ENCODE data around the gene TSPAN15. TPM values are rescaled to one million over a fixed set of nuclear protein-coding genes. Genes with fewer than 3 reads are reported as not detected.

The TSPAN15 gene
- total and polyA plus RNA-seq, 2 donors (not counting 1 experiment from before 2014, with no cell fraction given): 0.56 to 2.6 TPM

DNA sequence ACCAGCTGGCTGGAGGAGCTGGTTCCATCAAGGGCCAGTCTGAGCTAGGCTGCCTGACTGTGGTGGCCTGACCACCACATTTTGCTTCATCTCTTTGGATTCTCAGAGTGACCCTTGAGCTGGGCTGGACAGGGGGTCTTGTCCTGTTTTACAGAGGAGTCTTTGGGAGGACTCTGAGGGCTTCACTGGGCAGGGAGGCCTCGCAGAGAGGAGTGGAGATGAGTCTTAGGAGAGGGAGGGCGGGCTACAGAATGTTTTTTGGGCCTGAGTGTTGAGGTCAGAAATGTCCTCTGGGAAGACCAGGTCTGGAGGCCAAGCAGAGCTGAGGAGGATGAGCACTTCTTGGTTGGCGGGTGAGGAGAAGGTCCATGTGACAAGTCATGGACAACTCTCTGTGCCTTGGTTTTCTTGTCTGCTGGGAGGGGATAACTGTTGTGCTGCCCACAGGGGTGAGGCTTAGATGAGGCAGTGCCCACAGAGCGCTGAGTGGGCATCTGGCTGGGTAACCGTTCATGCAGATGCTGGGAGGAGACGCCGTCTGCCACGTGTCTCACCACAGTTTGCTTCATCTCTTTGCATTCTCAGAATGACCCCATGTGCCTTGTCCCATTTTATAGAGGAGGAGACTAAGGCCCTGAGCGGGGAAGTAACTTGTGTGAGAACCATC, 9.4 kb downstream of the TSPAN15 start:
- TF ChIP-seq, protein P1, sequence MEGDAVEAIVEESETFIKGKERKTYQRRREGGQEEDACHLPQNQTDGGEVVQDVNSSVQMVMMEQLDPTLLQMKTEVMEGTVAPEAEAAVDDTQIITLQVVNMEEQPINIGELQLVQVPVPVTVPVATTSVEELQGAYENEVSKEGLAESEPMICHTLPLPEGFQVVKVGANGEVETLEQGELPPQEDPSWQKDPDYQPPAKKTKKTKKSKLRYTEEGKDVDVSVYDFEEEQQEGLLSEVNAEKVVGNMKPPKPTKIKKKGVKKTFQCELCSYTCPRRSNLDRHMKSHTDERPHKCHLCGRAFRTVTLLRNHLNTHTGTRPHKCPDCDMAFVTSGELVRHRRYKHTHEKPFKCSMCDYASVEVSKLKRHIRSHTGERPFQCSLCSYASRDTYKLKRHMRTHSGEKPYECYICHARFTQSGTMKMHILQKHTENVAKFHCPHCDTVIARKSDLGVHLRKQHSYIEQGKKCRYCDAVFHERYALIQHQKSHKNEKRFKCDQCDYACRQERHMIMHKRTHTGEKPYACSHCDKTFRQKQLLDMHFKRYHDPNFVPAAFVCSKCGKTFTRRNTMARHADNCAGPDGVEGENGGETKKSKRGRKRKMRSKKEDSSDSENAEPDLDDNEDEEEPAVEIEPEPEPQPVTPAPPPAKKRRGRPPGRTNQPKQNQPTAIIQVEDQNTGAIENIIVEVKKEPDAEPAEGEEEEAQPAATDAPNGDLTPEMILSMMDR (conservative IDR thresholded peaks at IDR 0.05 in 1 of 2, IDR thresholded peaks at IDR 0.05 in 1 of 2; ENCODE audit: low read depth in 1 of 2, low read length in 2 of 2): no peak
- TF ChIP-seq EZH2 (IDR thresholded peaks at IDR 0.05; ENCODE audit: low read length, missing control alignments): no peak
- H3K4me1 ChIP-seq (ENCODE audit: control insufficient read depth, extremely low read depth, insufficient read depth, low read length): no peaks in the 10 kb centered on the region
- no peak overlapping the region for H3K9ac ChIP-seq (ENCODE audit: insufficient read depth, low read length)
- H3K4me2 ChIP-seq (ENCODE audit: extremely low read depth, insufficient read depth, low read length): no peak overlapping the region
- H3K27me3 ChIP-seq (ENCODE audit: control insufficient read depth, insufficient read depth, low read length): no peaks in the 10 kb centered on the region
- H3K27ac ChIP-seq (ENCODE audit: insufficient read depth, low read length): no peak overlapping the region
- no peak for DNase-seq (ENCODE audit: low read depth in 2 of 2)
- no peaks in the 10 kb centered on the region for H3K9me3 ChIP-seq (ENCODE audit: control insufficient read depth, insufficient read depth, low read depth, low read length)
- H4K20me1 ChIP-seq (ENCODE audit: control insufficient read depth, extremely low read depth, insufficient read depth, low read length): no peaks in the 10 kb centered on the region
- H3K79me2 ChIP-seq (ENCODE audit: control insufficient read depth, insufficient read depth, low read length): no peaks in the 10 kb centered on the region
- H2AFZ ChIP-seq (ENCODE audit: low read length): no peak overlapping the region
- H3K4me3 ChIP-seq (replicated peaks in 1 of 4; ENCODE audit: control extremely low read depth in 1 of 4, insufficient read depth in 1 of 4, low read depth in 3 of 4, low read length in 4 of 4): no peak overlapping the region
- no peaks in the 10 kb centered on the region for H3K36me3 ChIP-seq (ENCODE audit: control insufficient read depth, insufficient read depth, low read length)

DNA sequence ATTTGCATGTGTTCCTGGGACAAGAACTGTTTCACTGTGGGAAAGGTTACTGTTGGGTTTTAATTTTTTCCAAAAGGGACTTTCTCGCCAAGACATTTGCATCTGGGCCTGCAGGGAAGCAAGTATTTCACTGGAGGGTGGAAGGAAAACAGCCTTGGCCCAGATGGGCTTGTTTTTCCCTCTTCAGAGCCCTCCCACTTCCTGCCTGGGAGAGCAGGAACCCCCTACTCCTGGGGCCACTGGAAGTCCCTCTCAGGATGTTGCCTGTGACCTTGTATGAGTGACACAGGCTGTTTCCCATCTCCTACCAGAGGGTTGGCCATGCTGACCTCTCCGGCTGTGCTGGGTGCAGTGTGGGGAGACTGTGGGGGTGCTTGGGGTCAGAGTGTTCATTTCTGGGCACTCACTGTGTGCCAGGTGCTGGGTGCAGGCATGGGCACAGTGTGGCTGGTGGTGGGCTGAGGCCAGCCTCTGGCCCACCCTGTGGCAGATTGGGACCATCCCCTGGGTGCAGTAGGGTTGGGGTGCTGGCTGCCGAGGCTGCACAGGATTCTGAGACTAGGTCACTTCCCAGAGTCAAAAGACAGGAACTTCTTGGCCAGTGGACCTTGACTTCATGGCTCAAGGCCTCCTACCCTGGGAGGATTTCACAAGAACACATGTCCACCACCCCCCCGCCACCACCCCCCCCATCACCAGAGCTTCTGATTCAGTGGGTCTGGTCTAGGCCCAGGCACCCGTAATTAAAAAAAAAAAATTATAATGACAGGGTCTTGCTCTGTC, 10.2 kb downstream of the TSPAN15 start:
- Histone ChIP-seq H4K20me1 (ENCODE audit: control insufficient read depth, extremely low read depth, insufficient read depth, low read length) (no peaks in the 10 kb centered on the region), H3K79me2 (ENCODE audit: control insufficient read depth, insufficient read depth, low read length) (no peaks in the 10 kb centered on the region), H3K9ac (ENCODE audit: insufficient read depth, low read length) (no peak overlapping the region), H3K9me3 (ENCODE audit: control insufficient read depth, insufficient read depth, low read depth, low read length) (no peaks in the 10 kb centered on the region), H3K27ac (ENCODE audit: insufficient read depth, low read length) (no peak overlapping the region), H3K4me1 (ENCODE audit: control insufficient read depth, extremely low read depth, insufficient read depth, low read length) (no peaks in the 10 kb centered on the region), H3K4me3 (replicated peaks in 1 of 4; ENCODE audit: control extremely low read depth in 1 of 4, insufficient read depth in 1 of 4, low read depth in 3 of 4, low read length in 4 of 4) (no peak overlapping the region), H3K4me2 (ENCODE audit: extremely low read depth, insufficient read depth, low read length) (no peak overlapping the region), H2AFZ (ENCODE audit: low read length) (no peak overlapping the region), H3K36me3 (ENCODE audit: control insufficient read depth, insufficient read depth, low read length) (no peaks in the 10 kb centered on the region), H3K27me3 (ENCODE audit: control insufficient read depth, insufficient read depth, low read length) (no peaks in the 10 kb centered on the region)
- TF ChIP-seq, protein P1 (conservative IDR thresholded peaks at IDR 0.05 in 1 of 2, IDR thresholded peaks at IDR 0.05 in 1 of 2; ENCODE audit: low read depth in 1 of 2, low read length in 2 of 2): no peak
- DNase-seq (ENCODE audit: low read depth in 2 of 2): no peak

DNA sequence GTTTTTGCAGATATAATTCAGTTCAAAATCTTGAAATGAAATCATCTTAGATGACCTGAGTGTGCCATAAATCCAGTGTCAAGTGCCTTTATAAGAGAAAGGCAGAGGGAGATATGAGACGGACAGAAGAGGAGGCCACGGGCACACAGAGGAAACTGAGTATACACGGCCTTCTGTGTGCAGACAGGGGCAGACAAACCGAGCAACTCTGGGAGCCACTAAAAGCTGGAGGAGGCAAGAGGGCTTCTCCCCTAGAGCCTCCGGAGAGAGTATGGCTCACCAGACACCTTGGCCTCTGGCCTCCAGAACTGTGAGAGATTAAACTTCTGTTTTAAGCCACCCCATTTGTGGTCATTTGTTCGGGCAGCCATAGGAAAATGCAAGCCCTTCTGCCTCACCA, 12.6 kb downstream of the TSPAN15 start:
- Histone ChIP-seq H2AFZ (ENCODE audit: low read length) (no peak overlapping the region), H3K4me3 (replicated peaks in 1 of 4; ENCODE audit: control extremely low read depth in 1 of 4, insufficient read depth in 1 of 4, low read depth in 3 of 4, low read length in 4 of 4) (no peak overlapping the region), H4K20me1 (ENCODE audit: control insufficient read depth, extremely low read depth, insufficient read depth, low read length) (no peaks in the 10 kb centered on the region), H3K9me3 (ENCODE audit: control insufficient read depth, insufficient read depth, low read depth, low read length) (no peaks in the 10 kb centered on the region), H3K27ac (ENCODE audit: insufficient read depth, low read length) (no peak overlapping the region), H3K36me3 (ENCODE audit: control insufficient read depth, insufficient read depth, low read length) (no peaks in the 10 kb centered on the region), H3K79me2 (ENCODE audit: control insufficient read depth, insufficient read depth, low read length) (no peaks in the 10 kb centered on the region), H3K27me3 (ENCODE audit: control insufficient read depth, insufficient read depth, low read length) (no peaks in the 10 kb centered on the region), H3K9ac (ENCODE audit: insufficient read depth, low read length) (no peak overlapping the region), H3K4me2 (ENCODE audit: extremely low read depth, insufficient read depth, low read length) (no peak overlapping the region), H3K4me1 (ENCODE audit: control insufficient read depth, extremely low read depth, insufficient read depth, low read length) (no peaks in the 10 kb centered on the region)
- no peak for DNase-seq (ENCODE audit: low read depth in 2 of 2)
- no peak for TF ChIP-seq EZH2 (IDR thresholded peaks at IDR 0.05; ENCODE audit: low read length, missing control alignments)
- TF ChIP-seq, protein P1 (conservative IDR thresholded peaks at IDR 0.05 in 1 of 2, IDR thresholded peaks at IDR 0.05 in 1 of 2; ENCODE audit: low read depth in 1 of 2, low read length in 2 of 2): no peak
